Coronary artery (tissue), 2 donors: ENCODE results near the gene MYO5B.

Source experiments
- DNase-seq: peaks from one replicate; pipeline ENCODE4 v3.0.0-alpha.2; 2017; ENCODE audit warnings: low spot score
- H3K27ac ChIP-seq, 2 donors: fragments of 200-600 bp; sonication (generic); one replicate each; pipeline ENCODE4 v1.5.1; 2016 to 2019
- H3K4me3 ChIP-seq: fragments of 200-600 bp; sonication (generic); 2 replicates; pipeline ENCODE4 v1.5.1; 2016; ENCODE audit warnings: mild to moderate bottlenecking, moderate library complexity
- CTCF ChIP-seq: fragments of 200-600 bp; sonication (generic); IDR thresholded peaks from one replicate; pipeline ENCODE4 v1.5.1; 2019; ENCODE audit warnings: antibody characterized with exemption

MYO5B gene

GRCh38 chr18:50128506-50129271, 66.3 kb downstream of the MYO5B start:
- DNase-seq = no peak
- TF ChIP-seq CTCF = no peak
- Histone ChIP-seq H3K4me3 (no peak overlapping the region), H3K27ac (no peak overlapping the region)

GRCh38 chr18:50127516-50128210, 67.3 kb downstream of the MYO5B start:
- DNase-seq = no peak
- Histone ChIP-seq H3K27ac (no peak overlapping the region), H3K4me3 (no peak overlapping the region)
- no peak for TF ChIP-seq CTCF

GRCh38 chr18:50126471-50126870, 68.5 kb downstream of the MYO5B start:
- H3K27ac ChIP-seq = no peak overlapping the region
- no peak for DNase-seq
- no peak for TF ChIP-seq CTCF
- no peak overlapping the region for H3K4me3 ChIP-seq

- Histone ChIP-seq H3K4me3 (no peak overlapping the region), H3K27ac (no peak overlapping the region)
- no peak for TF ChIP-seq CTCF
- no peak for DNase-seq
Measured at GRCh38 chr18:50125456-50125855, 69.5 kb downstream of the MYO5B start.

GRCh38 chr18:50119296-50119695, 75.7 kb downstream of the MYO5B start:
- no peak overlapping the region for H3K27ac ChIP-seq
- H3K4me3 ChIP-seq = no peak overlapping the region
- no peak for DNase-seq
- no peak for TF ChIP-seq CTCF

GRCh38 chr18:50117863-50118262, 77.1 kb downstream of the MYO5B start:
- no peak for TF ChIP-seq CTCF
- no peak overlapping the region for H3K27ac ChIP-seq
- H3K4me3 ChIP-seq = no peak overlapping the region
- no peak for DNase-seq

- TF ChIP-seq CTCF = no peak
- no peak for DNase-seq
- Histone ChIP-seq H3K4me3 (no peak overlapping the region), H3K27ac (no peak overlapping the region)
Measured at GRCh38 chr18:50115095-50115494, 79.9 kb downstream of the MYO5B start.
